HFFc6 (cell line): ENCODE results near the gene PIKFYVE. TPM values are rescaled to one million over a fixed set of nuclear protein-coding genes. Genes with fewer than 3 reads are reported as not detected.

Experiments
- DNase-seq: peaks from one replicate; pipeline ENCODE4 v3.0.0-alpha.2; 2018
- H3K27ac Mint-ChIP-seq: 2 replicates; pipeline ENCODE4 v1.8.0; 2020; ENCODE audit warnings: mild to moderate bottlenecking, mixed read lengths
- H3K27me3 Mint-ChIP-seq: 2 replicates; pipeline ENCODE4 v1.8.0; 2021; ENCODE audit warnings: mild to moderate bottlenecking, moderate library complexity, mixed read lengths; ENCODE audit not compliant: insufficient read depth
- H3K36me3 Mint-ChIP-seq: 2 replicates; pipeline ENCODE4 v1.8.0; 2021; ENCODE audit warnings: low read depth, mixed read lengths
- H3K4me1 Mint-ChIP-seq: 2 replicates; pipeline ENCODE4 v1.8.0; 2020; ENCODE audit warnings: low read depth, mixed read lengths
- H3K4me3 Mint-ChIP-seq: 2 replicates; pipeline ENCODE4 v1.8.0; 2020; ENCODE audit warnings: mild to moderate bottlenecking, moderate library complexity, mixed read lengths
- H3K9me3 Mint-ChIP-seq: 2 replicates; pipeline ENCODE4 v1.8.0; 2020; ENCODE audit warnings: mild to moderate bottlenecking, mixed read lengths
- CTCF ChIP-seq: fragments of 200-600 bp; sonication (generic); IDR thresholded peaks from 2 replicates; pipeline ENCODE4 v1.5.0; 2021; ENCODE audit warnings: antibody characterized with exemption, mild to moderate bottlenecking
- total RNA-seq, 6 experiments: library from RNA; stranded (reverse); fragmentation: NEBNext Ultra II Directional; extraction: Animal tissue kit (Norgen Biotek cat#: 25700); gene quantifications; 2 replicates in 1 of 6; 3 replicates in 5 of 6; pipeline ENCODE4 v1.2.3, GENCODE V29; 2021

PIKFYVE gene
- total RNA-seq, 6 experiments from 2014 or later = 17.2 to 22.0 (median 20.2) TPM

GRCh38 chr2:208244422-208244821 lies 21.6 kb upstream of the PIKFYVE start:
- Mint-ChIP-seq H3K4me1 (peaks cover 2% of the 10 kb centered on the region), H3K9me3 (no peaks in the 10 kb centered on the region), H3K27ac (no peak overlapping the region), H3K27me3 (no peaks in the 10 kb centered on the region; the same call in 1 of the 2 replicates), H3K4me3 (no peak overlapping the region), H3K36me3 (peaks cover 12% of the 10 kb centered on the region)
- no peak for TF ChIP-seq CTCF
- DNase-seq = no peak

GRCh38 chr2:208245746-208246145 lies 20.3 kb upstream of the PIKFYVE start:
- H3K9me3 Mint-ChIP-seq = no peaks in the 10 kb centered on the region
- peaks cover 15% of the 10 kb centered on the region for H3K4me1 Mint-ChIP-seq
- no peak overlapping the region for H3K27ac Mint-ChIP-seq
- no peak for TF ChIP-seq CTCF
- H3K4me3 Mint-ChIP-seq = no peak overlapping the region
- peaks cover 8% of the 10 kb centered on the region for H3K36me3 Mint-ChIP-seq
- H3K27me3 Mint-ChIP-seq = no peaks in the 10 kb centered on the region; the same call in 1 of the 2 replicates
- DNase-seq = no peak

GRCh38 chr2:208248601-208249000 lies 17.5 kb upstream of the PIKFYVE start:
- Mint-ChIP-seq H3K36me3 (peaks cover 14% of the 10 kb centered on the region), H3K9me3 (no peaks in the 10 kb centered on the region), H3K27me3 (no peaks in the 10 kb centered on the region), H3K27ac (no peak overlapping the region), H3K4me3 (no peak overlapping the region), H3K4me1 (peaks cover 23% of the 10 kb centered on the region)
- no peak for DNase-seq
- no peak for TF ChIP-seq CTCF

- no peaks in the 10 kb centered on the region for H3K27me3 Mint-ChIP-seq
- no peak for DNase-seq
- H3K36me3 Mint-ChIP-seq = peaks cover 14% of the 10 kb centered on the region
- H3K4me1 Mint-ChIP-seq = peaks cover 27% of the 10 kb centered on the region
- H3K4me3 Mint-ChIP-seq = no peak overlapping the region
- no peak overlapping the region for H3K27ac Mint-ChIP-seq
- TF ChIP-seq CTCF = no peak
- H3K9me3 Mint-ChIP-seq = no peaks in the 10 kb centered on the region
Measured at GRCh38 chr2:208249296-208249695, 16.8 kb upstream of the PIKFYVE start.

- H3K27me3 Mint-ChIP-seq = 0 out of 2 replicates have a peak, but pooled peaks cover 1% of the 10 kb centered on the region
- H3K36me3 Mint-ChIP-seq = peaks cover 14% of the 10 kb centered on the region
- H3K27ac Mint-ChIP-seq = no peak overlapping the region; the same call in 1 of the 2 replicates
- H3K9me3 Mint-ChIP-seq = no peaks in the 10 kb centered on the region
- no peak for DNase-seq
- no peak overlapping the region for H3K4me3 Mint-ChIP-seq
- H3K4me1 Mint-ChIP-seq = peaks cover 27% of the 10 kb centered on the region
- no peak for TF ChIP-seq CTCF
Measured at GRCh38 chr2:208250388-208250787, 15.7 kb upstream of the PIKFYVE start.

- Mint-ChIP-seq H3K36me3 (peaks cover 14% of the 10 kb centered on the region), H3K27ac (no peak overlapping the region), H3K9me3 (no peaks in the 10 kb centered on the region), H3K27me3 (0 out of 2 replicates have a peak, but pooled peaks cover 1% of the 10 kb centered on the region), H3K4me1 (peaks cover 32% of the 10 kb centered on the region), H3K4me3 (no peak overlapping the region)
- DNase-seq = no peak
- TF ChIP-seq CTCF = no peak
Measured at GRCh38 chr2:208251098-208251497, 15.0 kb upstream of the PIKFYVE start.
